GM19238 (cell line): Measurements from ENCODE around the gene PJVK.
A peak's percentile ranks its signal among the peaks of the same experiment; 100 is the strongest.
"Not testable (repeated sequence)": the region's sequence is repeated elsewhere in the genome, so short reads cannot be mapped to it uniquely, and the experiment has no call there.

Experiments used
- DNase-seq: peaks from one replicate; pipeline ENCODE4 v3.0.0; 2011; ENCODE audit warnings: low spot score; ENCODE audit not compliant: insufficient read length

The PJVK gene

GRCh38 chr2:178450774-178451525 is at the start of gene PJVK, which contains the start of gene PRKRA:
Gene PJVK (plus strand): TSS chr2:178451378. CDS start chr2:178453410, 2,032 bp downstream.
Gene PRKRA (minus strand): TSS chr2:178451175. CDS start chr2:178451030, 145 bp downstream.
- peak; percentile 85 for DNase-seq

GRCh38 chr2:178401994-178402437 is 49.2 kb upstream of the PJVK start:
- no peak for DNase-seq

GRCh38 chr2:178403671-178404306 is 47.4 kb upstream of the PJVK start:
- DNase-seq, result no peak

GRCh38 chr2:178404368-178404767 is 46.8 kb upstream of the PJVK start:
- DNase-seq, result peak; percentile 57

GRCh38 chr2:178409261-178409660 is 41.9 kb upstream of the PJVK start:
- DNase-seq, result no peak

- no peak for DNase-seq
Measured at GRCh38 chr2:178412047-178412446, 39.1 kb upstream of the PJVK start.

GRCh38 chr2:178412453-178412852 is 38.7 kb upstream of the PJVK start:
- DNase-seq, result not testable (repeated sequence)

- DNase-seq, result peak; percentile 37
Measured at GRCh38 chr2:178413472-178414265, 37.5 kb upstream of the PJVK start.

GRCh38 chr2:178414266-178415247 is 36.6 kb upstream of the PJVK start:
- DNase-seq, result peak; percentile 42

GRCh38 chr2:178415979-178416378 is 35.2 kb upstream of the PJVK start:
- DNase-seq, result no peak

- no peak for DNase-seq
Measured at GRCh38 chr2:178417916-178418315, 33.3 kb upstream of the PJVK start.

GRCh38 chr2:178418426-178418825 is 32.8 kb upstream of the PJVK start:
- no peak for DNase-seq

GRCh38 chr2:178419123-178419522 is 32.1 kb upstream of the PJVK start:
- no peak for DNase-seq

- DNase-seq, result no peak
Measured at GRCh38 chr2:178420463-178420999, 30.6 kb upstream of the PJVK start.

GRCh38 chr2:178422097-178422496 is 29.1 kb upstream of the PJVK start:
- no peak for DNase-seq

GRCh38 chr2:178423746-178424145 is 27.4 kb upstream of the PJVK start:
- DNase-seq, result not testable (repeated sequence)

GRCh38 chr2:178425255-178425827 is 25.8 kb upstream of the PJVK start:
- no peak for DNase-seq

- DNase-seq, result no peak
Measured at GRCh38 chr2:178426388-178426787, 24.8 kb upstream of the PJVK start.

- DNase-seq, result no peak
Measured at GRCh38 chr2:178427458-178427857, 23.7 kb upstream of the PJVK start.

GRCh38 chr2:178428396-178428806 is 22.8 kb upstream of the PJVK start:
- DNase-seq, result no peak
